ENCODE measurements around the gene POFUT1. TPM values are rescaled to one million over a fixed set of nuclear protein-coding genes. Genes with fewer than 3 reads are reported as not detected.
"Not testable (repeated sequence)": the region's sequence is repeated elsewhere in the genome, so short reads cannot be mapped to it uniquely, and the experiment has no call there.

POFUT1 gene
- total RNA-seq, 1 experiment from 2014 or later, result 51.3 TPM

GRCh38 chr20:32167552-32167951 is 40.1 kb upstream of the POFUT1 start:
- no peaks in the 10 kb centered on the region for H3K9me2 ChIP-seq (ENCODE audit: insufficient read depth)
- H3K27ac ChIP-seq, result no peak overlapping the region
- peaks cover 7% of the 10 kb centered on the region; the same call in 1 of the 2 replicates for H3K36me3 ChIP-seq (ENCODE audit: low read depth)
- no TSS peak for BruUV-seq (replicated peaks)
- DNase-seq, result no peak
- H3K9me3 ChIP-seq (ENCODE audit: insufficient read depth, low read depth), result no peaks in the 10 kb centered on the region
- no peaks in the 10 kb centered on the region for H4K20me1 ChIP-seq (ENCODE audit: insufficient read depth)
- POLR2A ChIA-PET (ENCODE audit: unreplicated experiment), result no interaction called here
- H3K4me3 ChIP-seq, result no peak overlapping the region
- intact Hi-C loops (cut with micrococcal nuclease; ENCODE audit: unreplicated experiment), result no loop called here
- TF ChIP-seq, protein P1, sequence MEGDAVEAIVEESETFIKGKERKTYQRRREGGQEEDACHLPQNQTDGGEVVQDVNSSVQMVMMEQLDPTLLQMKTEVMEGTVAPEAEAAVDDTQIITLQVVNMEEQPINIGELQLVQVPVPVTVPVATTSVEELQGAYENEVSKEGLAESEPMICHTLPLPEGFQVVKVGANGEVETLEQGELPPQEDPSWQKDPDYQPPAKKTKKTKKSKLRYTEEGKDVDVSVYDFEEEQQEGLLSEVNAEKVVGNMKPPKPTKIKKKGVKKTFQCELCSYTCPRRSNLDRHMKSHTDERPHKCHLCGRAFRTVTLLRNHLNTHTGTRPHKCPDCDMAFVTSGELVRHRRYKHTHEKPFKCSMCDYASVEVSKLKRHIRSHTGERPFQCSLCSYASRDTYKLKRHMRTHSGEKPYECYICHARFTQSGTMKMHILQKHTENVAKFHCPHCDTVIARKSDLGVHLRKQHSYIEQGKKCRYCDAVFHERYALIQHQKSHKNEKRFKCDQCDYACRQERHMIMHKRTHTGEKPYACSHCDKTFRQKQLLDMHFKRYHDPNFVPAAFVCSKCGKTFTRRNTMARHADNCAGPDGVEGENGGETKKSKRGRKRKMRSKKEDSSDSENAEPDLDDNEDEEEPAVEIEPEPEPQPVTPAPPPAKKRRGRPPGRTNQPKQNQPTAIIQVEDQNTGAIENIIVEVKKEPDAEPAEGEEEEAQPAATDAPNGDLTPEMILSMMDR (conservative IDR thresholded peaks at IDR 0.05), result no peak
- TF ChIP-seq EZH2 (IDR thresholded peaks at IDR 0.05; ENCODE audit: low read depth), result no peak
- H3K4me2 ChIP-seq, result no peak overlapping the region
- H3F3A ChIP-seq (ENCODE audit: insufficient read depth, low read depth), result no peaks in the 10 kb centered on the region; the same call in 1 of the 2 replicates
- H2AFZ ChIP-seq, result no peak overlapping the region
- CTCF ChIA-PET, result no interaction called here
- no peaks in the 10 kb centered on the region for H3K4me1 ChIP-seq (replicated peaks; ENCODE audit: insufficient read depth)
- no peaks in the 10 kb centered on the region for H3K79me2 ChIP-seq (ENCODE audit: low read depth)
- H3K27me3 ChIP-seq (ENCODE audit: insufficient read depth, low read depth), result no peaks in the 10 kb centered on the region

DNA sequence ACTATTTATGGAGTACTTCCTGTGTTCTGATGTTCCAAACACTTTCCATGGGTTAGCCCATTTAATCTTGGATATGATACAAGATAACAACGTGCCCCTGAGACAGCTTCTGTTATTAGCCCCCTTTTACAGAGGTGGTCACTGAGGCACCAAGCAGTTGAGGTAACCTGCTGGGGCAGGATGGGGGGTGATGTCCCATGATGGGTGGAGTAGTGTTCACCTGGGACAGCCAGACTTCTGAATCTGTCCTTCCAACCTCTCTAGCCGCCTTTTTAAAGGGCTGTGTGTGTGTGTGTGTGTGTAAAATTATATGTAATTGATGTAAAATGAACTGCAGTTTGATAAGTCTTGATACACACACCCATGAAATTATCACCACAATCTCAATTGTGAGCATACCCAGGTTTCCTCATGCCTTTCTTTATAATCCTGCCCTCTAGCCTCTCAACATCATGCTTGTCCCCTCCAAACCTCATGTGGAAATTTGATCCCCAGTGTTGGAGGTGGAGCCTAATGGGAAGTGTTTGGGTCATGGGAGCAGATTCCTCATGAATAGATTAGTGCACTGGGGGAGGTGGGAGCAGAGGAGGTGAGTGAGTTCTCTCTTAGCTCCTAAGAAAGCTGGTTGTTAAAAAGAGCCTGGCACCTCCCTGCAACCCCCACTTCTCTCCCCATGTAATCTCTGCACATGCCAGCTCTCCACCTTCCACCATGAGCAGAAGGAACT is 39.3 kb upstream of the POFUT1 start:
- Histone ChIP-seq H3K27ac (no peak overlapping the region), H3F3A (ENCODE audit: insufficient read depth, low read depth) (no peaks in the 10 kb centered on the region; the same call in 1 of the 2 replicates), H3K27me3 (ENCODE audit: insufficient read depth, low read depth) (no peaks in the 10 kb centered on the region), H2AFZ (no peak overlapping the region), H3K4me1 (replicated peaks; ENCODE audit: insufficient read depth) (no peaks in the 10 kb centered on the region), H3K4me2 (no peak overlapping the region), H3K9me2 (ENCODE audit: insufficient read depth) (no peaks in the 10 kb centered on the region), H3K79me2 (ENCODE audit: low read depth) (no peaks in the 10 kb centered on the region), H4K20me1 (ENCODE audit: insufficient read depth) (no peaks in the 10 kb centered on the region), H3K9me3 (ENCODE audit: insufficient read depth, low read depth) (no peaks in the 10 kb centered on the region), H3K36me3 (ENCODE audit: low read depth) (0 out of 2 replicates have a peak, but pooled peaks cover 5% of the 10 kb centered on the region), H3K4me3 (no peak overlapping the region)
- TF ChIP-seq EZH2 (IDR thresholded peaks at IDR 0.05; ENCODE audit: low read depth), result no peak
- TF ChIP-seq, protein P1 (conservative IDR thresholded peaks at IDR 0.05), result no peak
- no TSS peak for BruUV-seq (replicated peaks)
- CTCF ChIA-PET, result no interaction called here
- peak in 1 of 2 experiments; percentile 19 for DNase-seq
- intact Hi-C loops (cut with micrococcal nuclease; ENCODE audit: unreplicated experiment), result no loop called here
- POLR2A ChIA-PET (ENCODE audit: unreplicated experiment), result no interaction called here

DNA sequence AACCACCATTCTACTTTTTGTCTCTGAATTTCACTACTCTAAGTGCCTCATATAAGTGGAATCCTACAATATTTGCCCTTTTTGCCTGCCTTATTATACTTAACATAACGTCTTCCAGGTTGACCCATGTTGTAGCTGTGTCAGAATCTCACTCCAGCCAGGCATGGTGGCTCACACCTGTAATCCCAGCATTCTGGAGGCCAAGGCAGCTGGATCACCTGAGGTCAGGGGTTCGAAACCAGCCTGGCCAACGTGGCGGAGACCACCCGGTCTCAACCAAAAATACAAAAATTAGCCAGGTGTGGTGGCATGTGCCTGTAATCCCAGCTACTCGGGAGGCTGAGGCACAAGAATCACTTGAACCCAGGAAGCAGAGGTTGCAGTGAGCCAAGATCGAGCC is 30.0 kb upstream of the POFUT1 start:
- POLR2A ChIA-PET (ENCODE audit: unreplicated experiment); BruUV-seq (replicated peaks); H3K4me1 ChIP-seq (replicated peaks; ENCODE audit: insufficient read depth); H3K36me3 ChIP-seq (ENCODE audit: low read depth); H3K9me2 ChIP-seq (ENCODE audit: insufficient read depth); H3K4me2 ChIP-seq; H3F3A ChIP-seq (ENCODE audit: insufficient read depth, low read depth); H3K27me3 ChIP-seq (ENCODE audit: insufficient read depth, low read depth); H3K4me3 ChIP-seq; intact Hi-C loops (cut with micrococcal nuclease; ENCODE audit: unreplicated experiment); H3K9me3 ChIP-seq (ENCODE audit: insufficient read depth, low read depth); CTCF ChIA-PET; H3K79me2 ChIP-seq (ENCODE audit: low read depth); H3K27ac ChIP-seq; H2AFZ ChIP-seq; DNase-seq; H4K20me1 ChIP-seq (ENCODE audit: insufficient read depth): not testable (repeated sequence)

DNA sequence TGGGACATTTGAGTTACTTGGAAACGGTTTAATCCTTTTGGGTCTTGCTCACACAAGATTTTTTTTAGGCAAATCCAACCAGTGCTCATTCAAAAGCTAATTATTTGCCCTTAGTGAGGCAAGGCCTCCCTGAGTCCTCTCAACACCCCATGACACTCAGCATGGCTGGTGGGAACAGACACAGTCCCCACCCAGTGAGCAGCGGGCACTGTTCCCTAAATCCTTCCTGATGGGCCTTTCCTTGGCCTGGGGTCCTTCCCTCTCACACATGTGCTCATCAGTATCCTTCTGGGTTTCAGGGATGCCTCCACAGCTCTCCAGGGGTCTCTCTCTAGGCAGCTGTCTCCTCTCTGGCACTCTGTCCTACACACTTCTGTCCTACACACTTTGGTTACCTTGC is 28.2 kb upstream of the POFUT1 start:
- TF ChIP-seq, protein P1 (conservative IDR thresholded peaks at IDR 0.05), result no peak
- no peak for TF ChIP-seq EZH2 (IDR thresholded peaks at IDR 0.05; ENCODE audit: low read depth)
- H3K4me2 ChIP-seq, result no peak overlapping the region
- BruUV-seq (replicated peaks), result no TSS peak
- H3K9me3 ChIP-seq (ENCODE audit: insufficient read depth, low read depth), result no peaks in the 10 kb centered on the region
- no peak overlapping the region for H3K27ac ChIP-seq
- H3K4me1 ChIP-seq (replicated peaks; ENCODE audit: insufficient read depth), result no peaks in the 10 kb centered on the region
- ChIA-PET CTCF (no interaction called here), POLR2A (ENCODE audit: unreplicated experiment) (no interaction called here)
- no peak overlapping the region for H2AFZ ChIP-seq
- H3K27me3 ChIP-seq (ENCODE audit: insufficient read depth, low read depth), result no peaks in the 10 kb centered on the region
- intact Hi-C loops (cut with micrococcal nuclease; ENCODE audit: unreplicated experiment), result no loop called here
- peak in 1 of 2 experiments; percentile 11 for DNase-seq
- H3F3A ChIP-seq (ENCODE audit: insufficient read depth, low read depth), result no peaks in the 10 kb centered on the region
- H3K36me3 ChIP-seq (ENCODE audit: low read depth), result no peaks in the 10 kb centered on the region
- H3K4me3 ChIP-seq, result no peak overlapping the region
- H3K79me2 ChIP-seq (ENCODE audit: low read depth), result no peaks in the 10 kb centered on the region
- H3K9me2 ChIP-seq (ENCODE audit: insufficient read depth), result no peaks in the 10 kb centered on the region
- H4K20me1 ChIP-seq (ENCODE audit: insufficient read depth), result no peaks in the 10 kb centered on the region

Measured in PC-9 (cell line).